DOHH2 (cell line): ENCODE data around the gene RIMOC1.

ENCODE experiments used
- H3F3A ChIP-seq: fragments of 200-600 bp; sonication (generic), shearing (Covaris generic); 2 replicates; pipeline ENCODE4 v1.6.0; 2016; ENCODE audit warnings: antibody characterized with exemption, mild to moderate bottlenecking; ENCODE audit not compliant: control insufficient read depth, insufficient read depth
- H3K27ac ChIP-seq: fragments of 200-600 bp; sonication (generic); 2 replicates; pipeline ENCODE4 v1.5.1; 2014; ENCODE audit warnings: low read depth, mild to moderate bottlenecking, low read length, moderate library complexity
- H3K27me3 ChIP-seq: fragments of 200-600 bp; sonication (generic); 2 replicates; pipeline ENCODE4 v1.6.1; 2014; ENCODE audit warnings: mild to moderate bottlenecking, low read length, mixed read lengths; ENCODE audit not compliant: control insufficient read depth
- H3K36me3 ChIP-seq: fragments of 200-600 bp; sonication (generic); 2 replicates; pipeline ENCODE4 v1.6.1; 2014; ENCODE audit warnings: mild to moderate bottlenecking, low read length, moderate library complexity, mixed read lengths; ENCODE audit not compliant: control insufficient read depth
- H3K4me1 ChIP-seq: fragments of 200-600 bp; sonication (generic); 2 replicates; pipeline ENCODE4 v1.6.1; 2014; ENCODE audit warnings: mild to moderate bottlenecking, low read length, mixed read lengths; ENCODE audit not compliant: control insufficient read depth
- H3K4me2 ChIP-seq: fragments of 200-600 bp; sonication (generic); 2 replicates; pipeline ENCODE4 v1.6.0; 2014; ENCODE audit warnings: mild to moderate bottlenecking, low read length, moderate library complexity
- H3K4me3 ChIP-seq: fragments of 200-600 bp; sonication (generic); 2 replicates; pipeline ENCODE4 v1.5.1; 2014; ENCODE audit warnings: mild to moderate bottlenecking, low read length, mixed read lengths
- H3K79me2 ChIP-seq: fragments of 200-600 bp; sonication (generic); 2 replicates; pipeline ENCODE4 v1.6.1; 2014; ENCODE audit warnings: mild to moderate bottlenecking, low read length, mixed read lengths; ENCODE audit not compliant: control insufficient read depth
- H3K9me2 ChIP-seq: fragments of 200-600 bp; sonication (generic); replicated peaks from 2 replicates; pipeline ENCODE4 v1.6.1; 2014; ENCODE audit warnings: mild to moderate bottlenecking, low read length, mixed read lengths; ENCODE audit not compliant: control insufficient read depth
- H3K9me3 ChIP-seq: fragments of 200-600 bp; sonication (generic); 2 replicates; pipeline ENCODE4 v1.6.1; 2014; ENCODE audit warnings: antibody characterized with exemption, low read length, mixed read lengths; ENCODE audit not compliant: control insufficient read depth, insufficient read depth
- H4K20me1 ChIP-seq: fragments of 200-600 bp; sonication (generic); 2 replicates; pipeline ENCODE4 v1.6.0; 2014; ENCODE audit warnings: low read depth, mild to moderate bottlenecking, antibody characterized with exemption, low read length, moderate library complexity; ENCODE audit not compliant: control insufficient read depth, insufficient read depth
- EZH2phosphoT487 ChIP-seq: fragments of 200-600 bp; sonication (generic); IDR thresholded peaks from 2 replicates; pipeline ENCODE4 v1.6.1; 2017; ENCODE audit warnings: borderline replicate concordance, mild to moderate bottlenecking, antibody characterized with exemption, low read length, moderate library complexity, mixed read lengths
- TF ChIP-seq, protein P1 (sequence below): fragments of 200-600 bp; sonication (generic); IDR thresholded peaks from one replicate; pipeline ENCODE4 v1.5.1; 2014; ENCODE audit warnings: antibody characterized with exemption, mild to moderate bottlenecking, low read depth, low read length; ENCODE audit not compliant: poor library complexity, severe bottlenecking

Gene RIMOC1

DNA sequence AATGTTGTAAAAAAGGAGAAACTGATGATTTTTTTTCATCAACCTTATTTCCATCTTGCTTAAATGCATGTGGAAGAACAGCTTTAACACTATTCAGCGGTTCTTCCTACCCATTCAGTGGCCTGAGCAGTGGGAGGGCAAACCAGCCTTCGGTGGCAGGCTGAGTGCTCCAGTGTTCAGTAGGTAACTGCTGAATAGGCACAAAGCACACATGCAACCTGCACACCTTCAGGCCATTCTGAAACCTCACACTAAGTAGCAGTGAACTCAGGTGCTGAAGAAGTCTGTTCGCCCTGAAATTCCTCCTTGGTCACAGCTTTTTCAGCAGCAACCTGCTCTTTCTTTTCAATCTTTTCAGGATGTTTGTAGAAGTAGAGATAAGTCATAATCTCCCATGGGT, 47.1 kb downstream of the RIMOC1 start:
- H4K20me1 ChIP-seq: no peaks in the 10 kb centered on the region
- H3F3A ChIP-seq: no peaks in the 10 kb centered on the region
- H3K9me2 ChIP-seq: no peaks in the 10 kb centered on the region
- H3K9me3 ChIP-seq: no peaks in the 10 kb centered on the region
- no peak overlapping the region for H3K4me2 ChIP-seq
- no peak for TF ChIP-seq EZH2phosphoT487
- TF ChIP-seq, protein P1, sequence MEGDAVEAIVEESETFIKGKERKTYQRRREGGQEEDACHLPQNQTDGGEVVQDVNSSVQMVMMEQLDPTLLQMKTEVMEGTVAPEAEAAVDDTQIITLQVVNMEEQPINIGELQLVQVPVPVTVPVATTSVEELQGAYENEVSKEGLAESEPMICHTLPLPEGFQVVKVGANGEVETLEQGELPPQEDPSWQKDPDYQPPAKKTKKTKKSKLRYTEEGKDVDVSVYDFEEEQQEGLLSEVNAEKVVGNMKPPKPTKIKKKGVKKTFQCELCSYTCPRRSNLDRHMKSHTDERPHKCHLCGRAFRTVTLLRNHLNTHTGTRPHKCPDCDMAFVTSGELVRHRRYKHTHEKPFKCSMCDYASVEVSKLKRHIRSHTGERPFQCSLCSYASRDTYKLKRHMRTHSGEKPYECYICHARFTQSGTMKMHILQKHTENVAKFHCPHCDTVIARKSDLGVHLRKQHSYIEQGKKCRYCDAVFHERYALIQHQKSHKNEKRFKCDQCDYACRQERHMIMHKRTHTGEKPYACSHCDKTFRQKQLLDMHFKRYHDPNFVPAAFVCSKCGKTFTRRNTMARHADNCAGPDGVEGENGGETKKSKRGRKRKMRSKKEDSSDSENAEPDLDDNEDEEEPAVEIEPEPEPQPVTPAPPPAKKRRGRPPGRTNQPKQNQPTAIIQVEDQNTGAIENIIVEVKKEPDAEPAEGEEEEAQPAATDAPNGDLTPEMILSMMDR: no peak
- no peaks in the 10 kb centered on the region for H3K4me1 ChIP-seq
- H3K27me3 ChIP-seq: peaks cover 3% of the 10 kb centered on the region; the same call in 1 of the 2 replicates
- no peak overlapping the region for H3K27ac ChIP-seq
- no peaks in the 10 kb centered on the region for H3K79me2 ChIP-seq
- no peaks in the 10 kb centered on the region for H3K36me3 ChIP-seq
- H3K4me3 ChIP-seq: no peak overlapping the region
